Measurements from ENCODE around the gene TRIM62.
"Not testable (repeated sequence)": the region's sequence is repeated elsewhere in the genome, so short reads cannot be mapped to it uniquely, and the experiment has no call there.

The TRIM62 gene

GRCh38 chr1:33143176-33143575, 38.7 kb downstream of the TRIM62 start:
- H3K27ac ChIP-seq, result no peak overlapping the region
- ChIA-PET CTCF (interaction anchor here (0.7 kb wide), 1 partner anchor 160 kb away, joined by 3 read pairs; no protein-coding TSS in a partner anchor), POLR2A (ENCODE audit: low non-redundant PET) (no interaction called here)
- TF ChIP-seq, protein P1, sequence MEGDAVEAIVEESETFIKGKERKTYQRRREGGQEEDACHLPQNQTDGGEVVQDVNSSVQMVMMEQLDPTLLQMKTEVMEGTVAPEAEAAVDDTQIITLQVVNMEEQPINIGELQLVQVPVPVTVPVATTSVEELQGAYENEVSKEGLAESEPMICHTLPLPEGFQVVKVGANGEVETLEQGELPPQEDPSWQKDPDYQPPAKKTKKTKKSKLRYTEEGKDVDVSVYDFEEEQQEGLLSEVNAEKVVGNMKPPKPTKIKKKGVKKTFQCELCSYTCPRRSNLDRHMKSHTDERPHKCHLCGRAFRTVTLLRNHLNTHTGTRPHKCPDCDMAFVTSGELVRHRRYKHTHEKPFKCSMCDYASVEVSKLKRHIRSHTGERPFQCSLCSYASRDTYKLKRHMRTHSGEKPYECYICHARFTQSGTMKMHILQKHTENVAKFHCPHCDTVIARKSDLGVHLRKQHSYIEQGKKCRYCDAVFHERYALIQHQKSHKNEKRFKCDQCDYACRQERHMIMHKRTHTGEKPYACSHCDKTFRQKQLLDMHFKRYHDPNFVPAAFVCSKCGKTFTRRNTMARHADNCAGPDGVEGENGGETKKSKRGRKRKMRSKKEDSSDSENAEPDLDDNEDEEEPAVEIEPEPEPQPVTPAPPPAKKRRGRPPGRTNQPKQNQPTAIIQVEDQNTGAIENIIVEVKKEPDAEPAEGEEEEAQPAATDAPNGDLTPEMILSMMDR (conservative IDR thresholded peaks at IDR 0.05; ENCODE audit: low read depth), result no peak
- no peak for DNase-seq (ENCODE audit: low spot score)

GRCh38 chr1:33142483-33143064, 39.3 kb downstream of the TRIM62 start:
- ChIA-PET POLR2A (ENCODE audit: low non-redundant PET) (no interaction called here), CTCF (no interaction called here)
- DNase-seq (ENCODE audit: low spot score), result no peak
- no peak overlapping the region for H3K27ac ChIP-seq
- TF ChIP-seq, protein P1 (conservative IDR thresholded peaks at IDR 0.05; ENCODE audit: low read depth), result no peak

DNA sequence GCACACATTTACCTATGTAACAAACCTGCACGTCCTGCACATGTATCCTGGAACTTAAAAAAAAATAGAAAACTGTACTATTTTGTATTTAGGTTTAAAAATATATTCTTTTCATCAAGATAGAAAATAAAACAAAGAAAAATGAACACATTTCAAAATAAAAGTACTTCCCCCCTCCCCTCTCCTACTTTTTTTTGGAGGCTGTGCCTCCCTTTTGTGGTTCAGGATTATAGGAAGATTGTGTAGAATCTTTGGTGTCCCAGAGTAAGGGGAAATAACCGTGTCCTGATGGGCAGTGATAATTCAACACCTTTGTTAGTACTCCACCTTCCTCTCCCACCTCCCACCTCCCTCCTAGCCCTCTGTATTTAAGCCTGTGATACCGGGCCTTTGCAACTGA, 40.1 kb downstream of the TRIM62 start:
- POLR2A ChIA-PET (ENCODE audit: low non-redundant PET), result no interaction called here
- no peak for DNase-seq (ENCODE audit: low spot score)
- CTCF ChIA-PET, result interaction anchor here (0.5 kb wide), 1 partner anchor 67 kb away, joined by 4 read pairs; no protein-coding TSS in a partner anchor
- TF ChIP-seq, protein P1 (conservative IDR thresholded peaks at IDR 0.05; ENCODE audit: low read depth), result no peak
- no peak overlapping the region for H3K27ac ChIP-seq

GRCh38 chr1:33141216-33141615, 40.6 kb downstream of the TRIM62 start:
- no peak overlapping the region for H3K27ac ChIP-seq
- ChIA-PET CTCF (interaction anchor here (0.5 to 0.7 kb wide), 2 partner anchors 67 to 153 kb away, joined by 3 to 4 read pairs; no protein-coding TSS in a partner anchor), POLR2A (ENCODE audit: low non-redundant PET) (no interaction called here)
- no peak for DNase-seq (ENCODE audit: low spot score)
- TF ChIP-seq, protein P1 (conservative IDR thresholded peaks at IDR 0.05; ENCODE audit: low read depth), result no peak

- no peak overlapping the region for H3K27ac ChIP-seq
- peak; percentile 31 for DNase-seq (ENCODE audit: low spot score)
- CTCF ChIA-PET, result interaction anchor here (0.6 to 1.7 kb wide), 3 partner anchors 13 to 158 kb away, joined by 3 to 5 read pairs (median 3); no protein-coding TSS in a partner anchor
- POLR2A ChIA-PET (ENCODE audit: low non-redundant PET), result no interaction called here
- TF ChIP-seq, protein P1 (conservative IDR thresholded peaks at IDR 0.05; ENCODE audit: low read depth), result no peak
These were observed 41.4 kb downstream of the TRIM62 start for GRCh38 chr1:33140153-33141149.

- DNase-seq (ENCODE audit: low spot score), result no peak
- CTCF ChIA-PET, result interaction anchor here (0.6 to 0.9 kb wide), 6 partner anchors 10 to 497 kb away, joined by 3 to 12 read pairs (median 4); no protein-coding TSS in a partner anchor
- TF ChIP-seq, protein P1 (conservative IDR thresholded peaks at IDR 0.05; ENCODE audit: low read depth), result peak; percentile 48
- POLR2A ChIA-PET (ENCODE audit: low non-redundant PET), result interaction anchor here (0.6 kb wide), 1 partner anchor 16 kb away, joined by 5 read pairs; no protein-coding TSS in a partner anchor
- no peak overlapping the region for H3K27ac ChIP-seq
These were observed 44.0 kb downstream of the TRIM62 start for GRCh38 chr1:33137800-33138199.

GRCh38 chr1:33136041-33136440, 45.8 kb downstream of the TRIM62 start:
- CTCF ChIA-PET, result interaction anchor here (0.9 kb wide), 1 partner anchor 159 kb away, joined by 3 read pairs; no protein-coding TSS in a partner anchor

More at GRCh38 chr1:33136041-33136440, 45.8 kb downstream of the TRIM62 start:
- H3K27ac ChIP-seq; DNase-seq (ENCODE audit: low spot score); POLR2A ChIA-PET (ENCODE audit: low non-redundant PET): not testable (repeated sequence)
